PC-9 (cell line): Measurements from ENCODE around the gene EDN2. TPM values are rescaled to one million over a fixed set of nuclear protein-coding genes. Genes with fewer than 3 reads are reported as not detected.
A peak's percentile ranks its signal among the peaks of the same experiment; 100 is the strongest.

Source experiments
- BruUV-seq: library from RNA; stranded (reverse); fragments of 400-500 nt; replicated peaks from 2 replicates; lab custom pipeline; 2021; lab: Mats Ljungman, UMichigan
- CTCF ChIA-PET: fragments of 300-600 bp; sonication (Branson Sonifier 250); formaldehyde crosslinking; loops from one replicate; lab custom pipeline; 2022; ENCODE audit warnings: antibody characterized with exemption; lab: Charles Lee
- POLR2A ChIA-PET: fragments of 300-600 bp; sonication (Branson Sonifier 250); formaldehyde crosslinking; loops from one replicate; lab custom pipeline; 2022; ENCODE audit warnings: antibody characterized with exemption; ENCODE audit not compliant: unreplicated experiment; lab: Charles Lee
- DNase-seq, 2 experiments: peaks; one replicate each; pipeline versions ENCODE4 v3.0.0 to v3.0.0-alpha.2; 2015 to 2022; ENCODE audit warnings: mixed read lengths in 1 of 2
- H2AFZ ChIP-seq: fragments of 200-600 bp; sonication (generic); 2 replicates; pipeline ENCODE4 v1.8.1; 2017; ENCODE audit warnings: antibody characterized with exemption
- H3F3A ChIP-seq: fragments of 200-600 bp; sonication (generic); 2 replicates; pipeline ENCODE4 v1.8.1; 2017; ENCODE audit warnings: antibody characterized with exemption, mild to moderate bottlenecking, low read depth; ENCODE audit not compliant: insufficient read depth
- H3K27ac ChIP-seq: fragments of 200-600 bp; sonication (generic); 2 replicates; pipeline ENCODE4 v1.6.1; 2016; ENCODE audit warnings: mixed run types
- H3K27me3 ChIP-seq: fragments of 200-600 bp; sonication (generic); 2 replicates; pipeline ENCODE4 v1.6.1; 2016; ENCODE audit warnings: low read depth, mixed run types; ENCODE audit not compliant: insufficient read depth
- H3K36me3 ChIP-seq: fragments of 200-600 bp; sonication (generic); 2 replicates; pipeline ENCODE4 v1.6.1; 2016; ENCODE audit warnings: low read depth, mixed run types
- H3K4me1 ChIP-seq: fragments of 200-600 bp; sonication (generic); replicated peaks from 2 replicates; pipeline ENCODE4 v1.6.1; 2016; ENCODE audit warnings: mixed run types; ENCODE audit not compliant: insufficient read depth
- H3K4me2 ChIP-seq: fragments of 200-600 bp; sonication (generic); 2 replicates; pipeline ENCODE4 v1.6.1; 2017; ENCODE audit warnings: mixed run types
- H3K4me3 ChIP-seq: fragments of 200-600 bp; sonication (generic); 2 replicates; pipeline ENCODE4 v1.6.1; 2016; ENCODE audit warnings: mixed run types
- H3K79me2 ChIP-seq: fragments of 200-600 bp; sonication (generic); 2 replicates; pipeline ENCODE4 v1.6.1; 2017; ENCODE audit warnings: low read depth, mixed run types
- H3K9me2 ChIP-seq: fragments of 200-600 bp; sonication (generic); 2 replicates; pipeline ENCODE4 v1.8.1; 2017; ENCODE audit warnings: mild to moderate bottlenecking; ENCODE audit not compliant: insufficient read depth
- H3K9me3 ChIP-seq: fragments of 200-600 bp; sonication (generic); 2 replicates; pipeline ENCODE4 v1.8.1; 2016; ENCODE audit warnings: low read depth; ENCODE audit not compliant: insufficient read depth
- H4K20me1 ChIP-seq: fragments of 200-600 bp; sonication (generic); 2 replicates; pipeline ENCODE4 v1.8.1; 2017; ENCODE audit not compliant: insufficient read depth
- CTCF ChIP-seq: fragments of 200-600 bp; sonication (generic); conservative IDR thresholded peaks from 2 replicates; pipeline ENCODE4 v1.6.1; 2017; ENCODE audit warnings: mixed run types, antibody characterized with exemption, mild to moderate bottlenecking, moderate library complexity
- EZH2 ChIP-seq: fragments of 200-600 bp; sonication (generic); IDR thresholded peaks from 2 replicates; pipeline ENCODE4 v1.8.0; 2017; ENCODE audit warnings: antibody characterized with exemption, low read depth
- intact Hi-C: fragments of 100-400 bp; cut with micrococcal nuclease; formaldehyde crosslinking; loops from one replicate; pipeline ENCODE4 v1.10.0; 2022; ENCODE audit not compliant: unreplicated experiment
- total RNA-seq: library from RNA; stranded (reverse); gene quantifications from 2 replicates; pipeline ENCODE4 v1.2.3, GENCODE V29; 2021

EDN2 gene
- total RNA-seq, 1 experiment from 2014 or later: 0.48 TPM

GRCh38 chr1:41449326-41449921 lies 35.1 kb downstream of the EDN2 start:
- ChIA-PET CTCF (interaction anchor here (1.2 kb wide), 1 partner anchor 18 kb away, joined by 3 read pairs; no protein-coding TSS in a partner anchor), POLR2A (no interaction called here)
- H3K36me3 ChIP-seq: no peaks in the 10 kb centered on the region
- H4K20me1 ChIP-seq: no peaks in the 10 kb centered on the region
- H3K4me3 ChIP-seq: no peak overlapping the region
- no peak for DNase-seq
- TF ChIP-seq CTCF (no peak), EZH2 (no peak)
- intact Hi-C loops: no loop called here
- no peak overlapping the region for H3K27ac ChIP-seq
- peaks cover 6% of the 10 kb centered on the region for H3K9me3 ChIP-seq
- no peak overlapping the region for H2AFZ ChIP-seq
- no peaks in the 10 kb centered on the region for H3K27me3 ChIP-seq
- H3K9me2 ChIP-seq: no peaks in the 10 kb centered on the region
- BruUV-seq: no TSS peak
- H3F3A ChIP-seq: peaks cover 10% of the 10 kb centered on the region
- 0 out of 2 replicates have a peak overlapping the region, but pooled peaks have one; percentile 34 for H3K4me2 ChIP-seq
- peaks cover 32% of the 10 kb centered on the region for H3K4me1 ChIP-seq
- H3K79me2 ChIP-seq: no peaks in the 10 kb centered on the region

GRCh38 chr1:41448821-41449220 lies 35.7 kb downstream of the EDN2 start:
- intact Hi-C loops: no loop called here
- Histone ChIP-seq H2AFZ (no peak overlapping the region), H3K36me3 (no peaks in the 10 kb centered on the region), H3K79me2 (no peaks in the 10 kb centered on the region), H3K4me1 (peaks cover 32% of the 10 kb centered on the region), H3K27ac (no peak overlapping the region), H3F3A (peaks cover 10% of the 10 kb centered on the region), H3K4me2 (0 out of 2 replicates have a peak overlapping the region, but pooled peaks have one; percentile 6), H3K27me3 (no peaks in the 10 kb centered on the region), H3K4me3 (no peak overlapping the region), H3K9me3 (peaks cover 12% of the 10 kb centered on the region), H4K20me1 (no peaks in the 10 kb centered on the region), H3K9me2 (no peaks in the 10 kb centered on the region)
- no peak for DNase-seq
- ChIA-PET CTCF (no interaction called here), POLR2A (no interaction called here)
- TF ChIP-seq CTCF (no peak), EZH2 (no peak)
- no TSS peak for BruUV-seq

GRCh38 chr1:41447995-41448770 lies 36.3 kb downstream of the EDN2 start:
- Histone ChIP-seq H3K27me3 (no peaks in the 10 kb centered on the region), H3K9me3 (peaks cover 13% of the 10 kb centered on the region), H3K4me3 (no peak overlapping the region), H3K9me2 (no peaks in the 10 kb centered on the region), H3K79me2 (no peaks in the 10 kb centered on the region), H2AFZ (no peak overlapping the region), H3K4me2 (0 out of 2 replicates have a peak overlapping the region, but pooled peaks have one; percentile 6), H3F3A (peaks cover 10% of the 10 kb centered on the region), H4K20me1 (no peaks in the 10 kb centered on the region), H3K27ac (no peak overlapping the region), H3K4me1 (peaks cover 32% of the 10 kb centered on the region), H3K36me3 (no peaks in the 10 kb centered on the region)
- intact Hi-C loops: no loop called here
- ChIA-PET CTCF (no interaction called here), POLR2A (no interaction called here)
- peak in 1 of 2 experiments; percentile 18 for DNase-seq
- BruUV-seq: no TSS peak
- no peak for TF ChIP-seq EZH2
- TF ChIP-seq CTCF: no peak
